Measurements from ENCODE around the gene MIDN.

The MIDN gene

GRCh38 chr19:1271528-1272422, 23.4 kb downstream of the MIDN start:
- DNase-seq: no peak

GRCh38 chr19:1272423-1273262, 24.3 kb downstream of the MIDN start:
- DNase-seq: peak; percentile 27

- DNase-seq: peak; percentile 58
These were observed 25.1 kb downstream of the MIDN start for GRCh38 chr19:1273263-1274041.

- DNase-seq: no peak
These were observed 25.9 kb downstream of the MIDN start for GRCh38 chr19:1274081-1274851.

- DNase-seq: no peak
These were observed 26.5 kb downstream of the MIDN start for GRCh38 chr19:1274852-1275259.

GRCh38 chr19:1275260-1275975, 27.0 kb downstream of the MIDN start, which contains the start of gene FAM174C:
TSS of gene FAM174C (plus strand) at chr19:1275530. CDS start at chr19:1275550, 20 bp downstream.
- peak; percentile 97 for DNase-seq

- no peak for DNase-seq
These were observed 27.7 kb downstream of the MIDN start for GRCh38 chr19:1275976-1276627.

- DNase-seq: no peak
These were observed 28.2 kb downstream of the MIDN start for GRCh38 chr19:1276628-1277022.

- no peak for DNase-seq
These were observed 28.7 kb downstream of the MIDN start for GRCh38 chr19:1277061-1277460.

GRCh38 chr19:1278074-1278473, 29.7 kb downstream of the MIDN start:
- no peak for DNase-seq

- DNase-seq: no peak
These were observed 30.6 kb downstream of the MIDN start for GRCh38 chr19:1278713-1279660.

GRCh38 chr19:1279782-1280341, 31.5 kb downstream of the MIDN start:
- DNase-seq: peak; percentile 77

- no peak for DNase-seq
These were observed 32.5 kb downstream of the MIDN start for GRCh38 chr19:1280636-1281568.

- no peak for DNase-seq
These were observed 33.3 kb downstream of the MIDN start for GRCh38 chr19:1281569-1282287.

GRCh38 chr19:1282588-1283206, 34.3 kb downstream of the MIDN start:
- DNase-seq: no peak

- no peak for DNase-seq
These were observed 35.0 kb downstream of the MIDN start for GRCh38 chr19:1283207-1283916.

Measured in inflammatory macrophage treated with lipopolysaccharide for 4 hours (primary cell).